DND-41 (cell line): Measurements from ENCODE around the gene EREG.

Experiments
- CTCF ChIP-seq: IDR thresholded peaks from 2 replicates; pipeline ENCODE4 v1.5.1; 2012; ENCODE audit warnings: borderline replicate concordance, low read length, moderate library complexity, mild to moderate bottlenecking; ENCODE audit not compliant: poor library complexity, severe bottlenecking; ENCODE audit errors: extremely low read depth
- EZH2 ChIP-seq: IDR thresholded peaks from 3 replicates; pipeline ENCODE4 v1.6.1; 2012; ENCODE audit warnings: borderline replicate concordance, low read depth, mild to moderate bottlenecking, moderate library complexity, low read length, inconsistent platforms; ENCODE audit not compliant: severe bottlenecking

GRCh38 chr4:74377714-74378113 lies 12.8 kb downstream of the EREG start:
- no peak for TF ChIP-seq CTCF
- no peak for TF ChIP-seq EZH2
